OCI-LY3 (cell line): ENCODE results near the gene LUZP1.

Experiments
- EZH2phosphoT487 ChIP-seq: fragments of 200-600 bp; shearing (Covaris generic); IDR thresholded peaks from 2 replicates; pipeline ENCODE4 v1.6.1; 2018; ENCODE audit warnings: antibody characterized with exemption, mixed run types, low read depth
- TF ChIP-seq, protein P1 (sequence below): fragments of 200-600, 300-600 bp; sonication (generic); IDR thresholded peaks from 2 replicates; pipeline ENCODE4 v1.5.1; 2014; ENCODE audit warnings: antibody characterized with exemption, low read length, low read depth

GRCh38 chr1:23167353-23168078 is 1.1 kb downstream of the LUZP1 start:
- TF ChIP-seq, protein P1, sequence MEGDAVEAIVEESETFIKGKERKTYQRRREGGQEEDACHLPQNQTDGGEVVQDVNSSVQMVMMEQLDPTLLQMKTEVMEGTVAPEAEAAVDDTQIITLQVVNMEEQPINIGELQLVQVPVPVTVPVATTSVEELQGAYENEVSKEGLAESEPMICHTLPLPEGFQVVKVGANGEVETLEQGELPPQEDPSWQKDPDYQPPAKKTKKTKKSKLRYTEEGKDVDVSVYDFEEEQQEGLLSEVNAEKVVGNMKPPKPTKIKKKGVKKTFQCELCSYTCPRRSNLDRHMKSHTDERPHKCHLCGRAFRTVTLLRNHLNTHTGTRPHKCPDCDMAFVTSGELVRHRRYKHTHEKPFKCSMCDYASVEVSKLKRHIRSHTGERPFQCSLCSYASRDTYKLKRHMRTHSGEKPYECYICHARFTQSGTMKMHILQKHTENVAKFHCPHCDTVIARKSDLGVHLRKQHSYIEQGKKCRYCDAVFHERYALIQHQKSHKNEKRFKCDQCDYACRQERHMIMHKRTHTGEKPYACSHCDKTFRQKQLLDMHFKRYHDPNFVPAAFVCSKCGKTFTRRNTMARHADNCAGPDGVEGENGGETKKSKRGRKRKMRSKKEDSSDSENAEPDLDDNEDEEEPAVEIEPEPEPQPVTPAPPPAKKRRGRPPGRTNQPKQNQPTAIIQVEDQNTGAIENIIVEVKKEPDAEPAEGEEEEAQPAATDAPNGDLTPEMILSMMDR: no peak
- TF ChIP-seq EZH2phosphoT487: no peak
